GM21737 (cell line): Measurements from ENCODE around the gene AIG1.
"Not testable (repeated sequence)": the region's sequence is repeated elsewhere in the genome, so short reads cannot be mapped to it uniquely, and the experiment has no call there.

ENCODE experiments used
- ATAC-seq: cut with Tn5 transposase; IDR thresholded peaks from one replicate; pipeline ENCODE4 v1.9.1; 2021; ENCODE audit warnings: mild to moderate bottlenecking, moderate library complexity; ENCODE audit not compliant: unreplicated experiment

AIG1 gene

GRCh38 chr6:143160439-143161220 is 99.9 kb downstream of the AIG1 start:
- ATAC-seq, result no peak

GRCh38 chr6:143163621-143164020 is 102.9 kb downstream of the AIG1 start:
- ATAC-seq, result no peak

GRCh38 chr6:143164565-143165105 is 103.9 kb downstream of the AIG1 start:
- no peak for ATAC-seq

GRCh38 chr6:143165315-143165855 is 104.7 kb downstream of the AIG1 start:
- no peak for ATAC-seq

GRCh38 chr6:143166247-143166695 is 105.6 kb downstream of the AIG1 start:
- ATAC-seq, result no peak

- no peak for ATAC-seq
These were observed 106.5 kb downstream of the AIG1 start for GRCh38 chr6:143167224-143167623.

GRCh38 chr6:143168396-143168816 is 107.7 kb downstream of the AIG1 start:
- ATAC-seq, result not testable (repeated sequence)

- ATAC-seq, result no peak
These were observed 108.8 kb downstream of the AIG1 start for GRCh38 chr6:143169440-143169839.

GRCh38 chr6:143174516-143174915 is 113.8 kb downstream of the AIG1 start:
- no peak for ATAC-seq

GRCh38 chr6:143174951-143175350 is 114.3 kb downstream of the AIG1 start:
- ATAC-seq, result no peak

- ATAC-seq, result no peak
These were observed 115.7 kb downstream of the AIG1 start for GRCh38 chr6:143176090-143177021.

- ATAC-seq, result no peak
These were observed 117.0 kb downstream of the AIG1 start for GRCh38 chr6:143177706-143178105.

- no peak for ATAC-seq
These were observed 118.4 kb downstream of the AIG1 start for GRCh38 chr6:143179096-143179495.

- no peak for ATAC-seq
These were observed 119.4 kb downstream of the AIG1 start for GRCh38 chr6:143179901-143180612.

- ATAC-seq, result no peak
These were observed 120.1 kb downstream of the AIG1 start for GRCh38 chr6:143180826-143181225.

GRCh38 chr6:143183666-143184065 is 123.0 kb downstream of the AIG1 start:
- no peak for ATAC-seq

- no peak for ATAC-seq
These were observed 124.6 kb downstream of the AIG1 start for GRCh38 chr6:143185288-143185687.

- no peak for ATAC-seq
These were observed 126.7 kb downstream of the AIG1 start for GRCh38 chr6:143187238-143187923.

GRCh38 chr6:143188292-143188691 is 127.6 kb downstream of the AIG1 start:
- ATAC-seq, result no peak

GRCh38 chr6:143191361-143191760 is 130.7 kb downstream of the AIG1 start:
- ATAC-seq, result no peak
